ENCODE results near the gene HS3ST2.
"Not testable (repeated sequence)": the region's sequence is repeated elsewhere in the genome, so short reads cannot be mapped to it uniquely, and the experiment has no call there.

HS3ST2 gene

DNA sequence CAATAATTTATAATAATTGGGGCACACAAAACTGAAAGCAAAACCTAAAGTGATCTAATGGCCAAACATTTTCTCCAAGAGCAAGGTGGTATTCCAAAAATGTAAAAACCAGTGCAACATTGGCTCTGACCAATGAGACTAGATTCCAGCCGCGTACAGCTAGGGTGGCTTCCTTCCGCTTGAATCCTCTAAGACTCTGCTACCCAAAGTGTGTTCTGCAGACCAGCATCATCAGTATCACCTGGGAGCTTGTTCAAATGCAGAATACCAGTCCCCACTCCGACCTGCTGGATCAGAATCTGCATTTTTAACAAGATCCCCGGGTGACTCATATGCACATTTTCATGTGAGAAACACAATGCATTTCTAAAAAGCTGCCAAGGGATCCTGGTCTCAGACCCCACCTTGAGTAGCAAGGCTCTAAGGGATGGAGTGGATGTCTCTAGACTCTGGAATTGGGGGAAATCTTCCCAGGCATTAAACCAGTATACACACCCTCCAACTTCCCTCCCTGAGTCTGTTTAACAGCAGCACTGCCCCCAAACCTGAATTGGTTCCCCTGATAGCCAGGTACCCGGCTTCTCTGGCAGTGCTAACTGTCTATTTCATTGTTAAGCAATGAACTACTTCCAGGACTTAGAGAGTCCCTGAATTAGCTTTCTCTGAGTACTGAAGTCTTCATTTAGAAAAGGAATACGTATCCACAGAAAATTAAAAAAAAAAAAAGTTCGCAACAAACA, 118.2 kb downstream of the HS3ST2 start:
- FAIRE-seq, result no peak
- no peak for TF ChIP-seq POLR2A (IDR thresholded peaks at IDR 0.05; ENCODE audit: low read depth, low read length)
- no peak for TF ChIP-seq TAF1 (IDR thresholded peaks at IDR 0.05; ENCODE audit: low read depth, low read length)
- TF ChIP-seq SPI1 (IDR thresholded peaks at IDR 0.05; ENCODE audit: low read depth, low read length), result no peak
- no peak for TF ChIP-seq POLR2AphosphoS5 (IDR thresholded peaks at IDR 0.05; ENCODE audit: low read depth, low read length)
- TF ChIP-seq POU2F2 (IDR thresholded peaks at IDR 0.05; ENCODE audit: low read depth, low read length), result no peak
- no peak for TF ChIP-seq PAX5 (IDR thresholded peaks at IDR 0.05; ENCODE audit: insufficient read depth, low read length, severe bottlenecking)
- DNase-seq (ENCODE audit: insufficient read length, low spot score), result no peak

DNA sequence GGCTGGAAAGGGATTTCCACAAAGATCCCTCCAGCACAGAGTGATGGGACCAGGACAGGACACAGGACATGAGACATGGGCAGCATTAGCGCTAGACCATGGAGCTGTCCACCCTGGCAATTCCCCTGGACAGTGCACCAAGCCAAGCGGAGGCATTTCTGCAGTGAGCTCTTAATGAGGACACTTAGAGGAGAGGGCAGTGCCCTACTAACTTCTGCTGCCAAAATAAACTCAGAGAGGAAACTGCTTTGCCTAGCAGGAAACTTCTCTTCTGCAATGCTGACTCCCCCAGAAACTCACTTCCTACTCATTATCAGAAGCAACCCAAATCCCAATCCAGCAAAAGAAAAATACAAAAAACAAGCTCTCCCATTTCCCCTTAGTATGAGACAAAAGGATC, 119.2 kb downstream of the HS3ST2 start:
- TF ChIP-seq SPI1 (IDR thresholded peaks at IDR 0.05; ENCODE audit: low read depth, low read length) (no peak), PAX5 (IDR thresholded peaks at IDR 0.05; ENCODE audit: insufficient read depth, low read length, severe bottlenecking) (no peak)
- FAIRE-seq, result no peak
- DNase-seq (ENCODE audit: insufficient read length, low spot score), result no peak

DNA sequence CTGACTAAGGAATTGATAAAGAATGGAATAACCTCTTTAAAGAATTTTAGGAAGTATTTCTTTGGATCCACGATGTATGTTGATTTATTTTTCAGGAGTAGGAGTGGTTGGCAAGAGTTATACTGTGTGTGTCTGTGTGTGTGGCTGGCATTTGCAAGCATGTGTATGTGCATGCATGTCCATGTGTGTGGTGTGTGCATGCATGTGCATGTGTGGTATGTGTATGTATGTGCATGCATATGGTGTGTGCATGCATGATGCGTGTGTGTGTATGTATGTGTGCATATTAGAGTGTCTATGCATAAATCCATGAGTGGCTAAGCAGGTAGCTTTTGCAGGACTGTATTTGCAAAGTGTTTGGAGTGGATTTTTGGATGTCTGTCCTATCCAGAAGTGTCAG, 120.8 kb downstream of the HS3ST2 start:
- DNase-seq (ENCODE audit: insufficient read length, low spot score) (no peak), FAIRE-seq (peak; percentile 20)
- TF ChIP-seq SPI1 (IDR thresholded peaks at IDR 0.05; ENCODE audit: low read depth, low read length), result no peak

DNA sequence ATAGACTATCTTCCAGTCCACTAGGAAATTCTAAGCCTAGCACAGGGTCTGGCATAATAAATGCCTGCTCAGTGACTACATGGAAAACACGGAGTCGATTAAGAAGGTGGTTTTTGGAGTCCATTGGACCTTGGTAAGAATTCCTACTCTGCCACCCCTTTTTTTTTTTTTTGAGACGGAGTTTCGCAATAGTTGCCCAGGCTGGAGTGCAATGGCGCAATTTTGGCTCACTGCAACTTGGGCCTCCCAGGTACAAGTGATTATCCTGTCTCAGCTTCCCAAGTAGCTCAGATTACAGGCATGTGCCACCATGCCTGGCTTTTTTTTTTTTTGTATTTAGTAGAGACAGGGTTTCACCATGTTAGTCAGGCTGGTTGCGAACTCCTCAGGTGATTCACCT, 123.2 kb downstream of the HS3ST2 start:
- TF ChIP-seq POU2F2 (IDR thresholded peaks at IDR 0.05; ENCODE audit: low read depth, low read length) (no peak), POLR2A (IDR thresholded peaks at IDR 0.05; ENCODE audit: low read depth, low read length) (no peak), SPI1 (IDR thresholded peaks at IDR 0.05; ENCODE audit: low read depth, low read length) (no peak), POLR2AphosphoS5 (IDR thresholded peaks at IDR 0.05; ENCODE audit: low read depth, low read length) (no peak), PAX5 (IDR thresholded peaks at IDR 0.05; ENCODE audit: insufficient read depth, low read length, severe bottlenecking) (no peak), TAF1 (IDR thresholded peaks at IDR 0.05; ENCODE audit: low read depth, low read length) (no peak)
- no peak for DNase-seq (ENCODE audit: insufficient read length, low spot score)
- FAIRE-seq, result no peak

DNA sequence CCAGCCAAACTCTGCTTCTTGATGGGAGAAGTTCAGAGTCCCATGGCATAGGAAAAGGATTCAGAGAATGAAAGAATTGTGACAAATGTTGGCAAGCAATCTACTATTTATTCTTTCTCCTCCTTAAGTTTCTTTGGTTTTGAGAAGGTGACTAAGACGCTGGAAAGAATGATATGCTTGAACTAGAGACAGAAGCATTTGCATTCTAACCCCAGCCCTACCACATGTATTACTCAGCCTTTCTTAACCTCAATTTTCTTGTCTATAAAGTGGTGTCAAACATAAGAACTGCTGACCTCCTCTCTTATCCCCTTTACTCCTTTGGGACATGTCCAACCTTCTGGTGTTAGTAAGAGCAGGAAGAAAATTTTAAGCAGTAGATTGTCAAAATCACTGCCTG, 124.7 kb downstream of the HS3ST2 start:
- no peak for TF ChIP-seq PAX5 (IDR thresholded peaks at IDR 0.05; ENCODE audit: insufficient read depth, low read length, severe bottlenecking)
- TF ChIP-seq POLR2A (IDR thresholded peaks at IDR 0.05; ENCODE audit: low read depth, low read length), result no peak
- TF ChIP-seq TAF1 (IDR thresholded peaks at IDR 0.05; ENCODE audit: low read depth, low read length), result no peak
- TF ChIP-seq POLR2AphosphoS5 (IDR thresholded peaks at IDR 0.05; ENCODE audit: low read depth, low read length), result no peak
- TF ChIP-seq POU2F2 (IDR thresholded peaks at IDR 0.05; ENCODE audit: low read depth, low read length), result no peak
- no peak for TF ChIP-seq SPI1 (IDR thresholded peaks at IDR 0.05; ENCODE audit: low read depth, low read length)
- DNase-seq (ENCODE audit: insufficient read length, low spot score) (no peak), FAIRE-seq (no peak)

DNA sequence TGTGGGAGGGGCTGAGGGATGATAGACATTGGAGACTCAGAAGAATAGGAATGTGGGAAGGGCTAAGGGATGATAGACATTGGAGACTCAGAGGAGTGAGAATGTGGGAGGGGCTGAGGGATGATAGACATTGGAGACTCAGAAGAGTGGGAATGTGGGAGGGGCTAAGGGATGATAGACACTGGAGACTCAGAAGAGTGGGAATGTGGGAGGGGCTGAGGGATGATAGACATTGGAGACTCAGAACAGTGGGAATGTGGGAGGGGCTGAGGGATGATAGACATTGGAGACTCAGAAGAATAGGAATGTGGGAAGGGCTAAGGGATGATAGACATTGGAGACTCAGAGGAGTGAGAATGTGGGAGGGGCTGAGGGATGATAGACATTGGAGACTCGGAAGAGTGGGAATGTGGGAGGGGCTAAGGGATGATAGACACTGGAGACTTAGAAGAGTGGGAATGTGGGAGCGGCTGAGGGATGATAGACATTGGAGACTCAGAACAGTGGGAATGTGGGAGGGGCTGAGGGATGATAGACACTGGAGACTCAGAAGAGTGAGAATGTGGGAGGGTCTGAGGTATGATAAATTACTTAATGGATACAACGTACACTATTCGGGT, 125.9 kb downstream of the HS3ST2 start:
- DNase-seq (ENCODE audit: insufficient read length, low spot score), result not testable (repeated sequence)
- FAIRE-seq, result peak; percentile 47

DNA sequence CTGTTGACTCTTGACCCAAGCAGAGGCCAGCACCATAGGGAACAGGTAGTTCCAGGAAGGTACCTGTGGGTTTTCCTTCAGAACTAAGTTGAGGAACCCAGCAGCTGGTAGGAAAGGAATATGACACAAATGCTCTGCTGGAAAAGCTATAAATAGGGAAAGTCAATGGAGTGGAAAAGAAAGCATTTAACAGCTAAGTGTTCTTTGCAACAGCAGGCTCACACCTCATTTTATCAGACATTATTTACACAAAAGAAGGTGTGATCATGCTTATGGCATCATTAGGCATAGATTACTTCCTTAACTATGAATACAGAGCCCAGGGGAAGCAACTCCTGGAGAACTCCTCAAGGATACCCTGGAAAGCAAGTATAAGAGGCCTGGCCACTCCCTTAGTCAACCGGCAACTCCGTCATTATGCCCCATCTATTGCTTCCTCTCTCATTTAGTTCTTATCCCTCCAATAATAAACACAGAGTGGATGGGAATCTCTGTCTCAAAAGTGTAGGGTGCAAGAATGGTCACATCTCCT, 128.1 kb downstream of the HS3ST2 start:
- DNase-seq (ENCODE audit: insufficient read length, low spot score), result no peak
- no peak for FAIRE-seq
- no peak for TF ChIP-seq PAX5 (IDR thresholded peaks at IDR 0.05; ENCODE audit: insufficient read depth, low read length, severe bottlenecking)
- TF ChIP-seq POLR2A (IDR thresholded peaks at IDR 0.05; ENCODE audit: low read depth, low read length), result no peak
- no peak for TF ChIP-seq SPI1 (IDR thresholded peaks at IDR 0.05; ENCODE audit: low read depth, low read length)
- no peak for TF ChIP-seq POU2F2 (IDR thresholded peaks at IDR 0.05; ENCODE audit: low read depth, low read length)
- TF ChIP-seq POLR2AphosphoS5 (IDR thresholded peaks at IDR 0.05; ENCODE audit: low read depth, low read length), result no peak
- TF ChIP-seq TAF1 (IDR thresholded peaks at IDR 0.05; ENCODE audit: low read depth, low read length), result no peak

DNA sequence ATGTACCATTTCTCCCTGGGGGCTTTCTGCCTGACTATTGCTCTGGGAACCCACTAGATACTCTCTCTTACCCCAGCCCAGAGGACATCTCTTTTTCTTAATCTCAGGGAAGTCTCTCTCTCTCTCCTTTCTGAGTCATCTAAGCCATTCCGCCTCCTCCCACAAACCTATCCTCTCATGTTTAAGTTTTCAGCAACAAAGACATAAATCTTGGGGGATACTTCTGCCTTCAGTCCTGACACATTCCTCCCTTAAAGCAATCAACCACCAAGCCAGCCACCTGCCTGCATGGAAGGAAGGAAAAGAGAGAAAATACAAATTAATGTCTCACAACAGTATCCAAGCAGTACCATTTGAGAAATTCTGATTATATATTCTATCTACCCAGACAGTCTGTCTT, 128.8 kb downstream of the HS3ST2 start:
- no peak for TF ChIP-seq TAF1 (IDR thresholded peaks at IDR 0.05; ENCODE audit: low read depth, low read length)
- TF ChIP-seq PAX5 (IDR thresholded peaks at IDR 0.05; ENCODE audit: insufficient read depth, low read length, severe bottlenecking), result no peak
- TF ChIP-seq SPI1 (IDR thresholded peaks at IDR 0.05; ENCODE audit: low read depth, low read length), result no peak
- TF ChIP-seq POLR2AphosphoS5 (IDR thresholded peaks at IDR 0.05; ENCODE audit: low read depth, low read length), result no peak
- TF ChIP-seq POU2F2 (IDR thresholded peaks at IDR 0.05; ENCODE audit: low read depth, low read length), result no peak
- TF ChIP-seq POLR2A (IDR thresholded peaks at IDR 0.05; ENCODE audit: low read depth, low read length), result no peak
- no peak for FAIRE-seq
- no peak for DNase-seq (ENCODE audit: insufficient read length, low spot score)

DNA sequence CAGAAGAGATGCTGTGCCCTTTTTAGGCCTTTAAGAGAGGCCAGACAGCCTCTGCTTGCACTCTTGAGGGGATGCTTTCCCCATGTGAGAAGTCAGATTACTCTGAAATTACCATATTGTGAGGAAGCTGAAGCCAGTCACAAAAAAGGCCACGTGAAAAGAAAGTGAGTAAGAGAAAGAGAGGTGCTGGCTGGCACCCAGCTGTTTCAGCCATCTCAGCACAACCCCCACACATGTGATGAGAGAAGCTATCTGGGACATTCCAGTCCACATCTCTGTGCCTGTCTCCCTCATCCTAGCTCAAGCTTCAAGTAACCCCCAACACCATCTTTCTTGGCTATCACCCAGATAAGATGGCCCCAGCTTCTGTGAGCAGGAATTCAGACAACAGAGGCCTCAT, 131.4 kb downstream of the HS3ST2 start:
- TF ChIP-seq POLR2AphosphoS5 (IDR thresholded peaks at IDR 0.05; ENCODE audit: low read depth, low read length) (no peak), SPI1 (IDR thresholded peaks at IDR 0.05; ENCODE audit: low read depth, low read length) (no peak), POLR2A (IDR thresholded peaks at IDR 0.05; ENCODE audit: low read depth, low read length) (no peak), PAX5 (IDR thresholded peaks at IDR 0.05; ENCODE audit: insufficient read depth, low read length, severe bottlenecking) (no peak), TAF1 (IDR thresholded peaks at IDR 0.05; ENCODE audit: low read depth, low read length) (no peak), POU2F2 (IDR thresholded peaks at IDR 0.05; ENCODE audit: low read depth, low read length) (no peak)
- FAIRE-seq, result no peak
- DNase-seq (ENCODE audit: insufficient read length, low spot score), result no peak

DNA sequence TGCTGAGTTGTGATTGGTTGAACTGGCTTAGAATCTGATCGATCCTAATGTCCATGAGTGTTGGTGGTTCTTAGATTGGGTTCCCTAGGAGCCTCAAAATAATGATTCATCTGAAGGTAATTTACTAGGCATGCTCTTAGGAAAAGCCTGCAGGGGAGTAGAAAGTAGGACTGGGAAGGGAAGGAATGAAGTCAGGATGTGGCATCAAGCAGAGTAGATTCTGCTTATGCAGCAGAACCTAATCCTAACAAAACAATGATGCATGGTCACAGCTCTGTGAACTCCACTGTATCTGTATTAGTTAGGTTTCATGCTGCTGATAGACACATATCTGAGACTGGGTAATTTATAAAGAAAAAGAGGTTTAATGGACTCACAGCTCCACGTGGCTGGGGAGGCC, 132.5 kb downstream of the HS3ST2 start:
- DNase-seq (ENCODE audit: insufficient read length, low spot score) (no peak), FAIRE-seq (peak; percentile 5)
- TF ChIP-seq TAF1 (IDR thresholded peaks at IDR 0.05; ENCODE audit: low read depth, low read length), result no peak
- TF ChIP-seq POU2F2 (IDR thresholded peaks at IDR 0.05; ENCODE audit: low read depth, low read length), result no peak
- no peak for TF ChIP-seq PAX5 (IDR thresholded peaks at IDR 0.05; ENCODE audit: insufficient read depth, low read length, severe bottlenecking)
- TF ChIP-seq POLR2AphosphoS5 (IDR thresholded peaks at IDR 0.05; ENCODE audit: low read depth, low read length), result no peak
- no peak for TF ChIP-seq SPI1 (IDR thresholded peaks at IDR 0.05; ENCODE audit: low read depth, low read length)

Measured in GM12891 (cell line).